Endothelial cell (in vitro differentiated cells): ENCODE results near the gene C19orf47. TPM values are rescaled to one million over a fixed set of nuclear protein-coding genes. Genes with fewer than 3 reads are reported as not detected.

Source experiments
- DNase-seq: peaks from one replicate; pipeline ENCODE4 v3.0.0; 2021; ENCODE audit warnings: low spot score
- H3K27ac Mint-ChIP-seq: one replicate; pipeline ENCODE4 v1.8.0; 2021; ENCODE audit warnings: mixed read lengths, inconsistent platforms; ENCODE audit not compliant: unreplicated experiment
- H3K27me3 Mint-ChIP-seq: one replicate; pipeline ENCODE4 v1.8.0; 2021; ENCODE audit warnings: mild to moderate bottlenecking, moderate library complexity, mixed read lengths, inconsistent platforms; ENCODE audit not compliant: unreplicated experiment
- H3K36me3 Mint-ChIP-seq: one replicate; pipeline ENCODE4 v1.8.0; 2021; ENCODE audit warnings: mild to moderate bottlenecking, low read depth, mixed read lengths, inconsistent platforms; ENCODE audit not compliant: unreplicated experiment
- H3K4me1 Mint-ChIP-seq: one replicate; pipeline ENCODE4 v1.8.0; 2021; ENCODE audit warnings: mild to moderate bottlenecking, mixed read lengths, inconsistent platforms; ENCODE audit not compliant: unreplicated experiment
- H3K4me3 Mint-ChIP-seq: one replicate; pipeline ENCODE4 v1.8.0; 2021; ENCODE audit warnings: mild to moderate bottlenecking, mixed read lengths, inconsistent platforms; ENCODE audit not compliant: unreplicated experiment
- H3K9me3 Mint-ChIP-seq: one replicate; pipeline ENCODE4 v1.8.0; 2021; ENCODE audit warnings: mixed read lengths, inconsistent platforms; ENCODE audit not compliant: unreplicated experiment
- CTCF ChIP-seq: fragments of 200-600 bp; sonication (generic); IDR thresholded peaks from one replicate; pipeline ENCODE4 v1.5.0; 2021; ENCODE audit warnings: antibody characterized with exemption; ENCODE audit not compliant: unreplicated experiment
- total RNA-seq: library from RNA; stranded (reverse); fragmentation: NEBNext Ultra II Directional; extraction: Animal tissue kit (Norgen Biotek cat#: 25700); gene quantifications from one replicate; pipeline ENCODE4 v1.2.1, GENCODE V29; 2021; ENCODE audit not compliant: unreplicated experiment

Gene C19orf47
- total RNA-seq, 1 donor from 2014 or later = 17.9 TPM

GRCh38 chr19:40390084-40390742, 42.0 kb upstream of the C19orf47 start, which contains the start of gene HIPK4:
TSS of gene HIPK4 (minus strand) at chr19:40390181. CDS start at chr19:40389902, 279 bp downstream.
- DNase-seq = no peak
- Mint-ChIP-seq H3K27me3 (peaks cover 6% of the 10 kb centered on the region), H3K9me3 (no peaks in the 10 kb centered on the region), H3K27ac (no peak within 1 kb of the TSS), H3K36me3 (peaks cover 5% of the 10 kb centered on the region), H3K4me1 (no peaks in the 10 kb centered on the region), H3K4me3 (no peak within 1 kb of the TSS)
- TF ChIP-seq CTCF = no peak

GRCh38 chr19:40389404-40390083, 41.3 kb upstream of the C19orf47 start:
- H3K27ac Mint-ChIP-seq = no peak overlapping the region
- H3K27me3 Mint-ChIP-seq = peaks cover 6% of the 10 kb centered on the region
- H3K9me3 Mint-ChIP-seq = no peaks in the 10 kb centered on the region
- peaks cover 5% of the 10 kb centered on the region for H3K36me3 Mint-ChIP-seq
- H3K4me3 Mint-ChIP-seq = no peak overlapping the region
- TF ChIP-seq CTCF = no peak
- DNase-seq = no peak
- H3K4me1 Mint-ChIP-seq = no peaks in the 10 kb centered on the region

- Mint-ChIP-seq H3K36me3 (peaks cover 5% of the 10 kb centered on the region), H3K27ac (no peak overlapping the region), H3K27me3 (peaks cover 6% of the 10 kb centered on the region), H3K4me3 (no peak overlapping the region), H3K4me1 (no peaks in the 10 kb centered on the region), H3K9me3 (no peaks in the 10 kb centered on the region)
- DNase-seq = no peak
- no peak for TF ChIP-seq CTCF
These were observed 40.3 kb upstream of the C19orf47 start for GRCh38 chr19:40388481-40388880.

GRCh38 chr19:40387155-40387554, 39.0 kb upstream of the C19orf47 start:
- H3K4me3 Mint-ChIP-seq = no peak overlapping the region

More at GRCh38 chr19:40387155-40387554, 39.0 kb upstream of the C19orf47 start:
- H3K36me3 Mint-ChIP-seq = peaks cover 5% of the 10 kb centered on the region
- DNase-seq = no peak
- H3K9me3 Mint-ChIP-seq = no peaks in the 10 kb centered on the region
- no peak overlapping the region for H3K27ac Mint-ChIP-seq
- no peak for TF ChIP-seq CTCF
- H3K27me3 Mint-ChIP-seq = peaks cover 7% of the 10 kb centered on the region
- no peaks in the 10 kb centered on the region for H3K4me1 Mint-ChIP-seq
